HepG2 (cell line): ENCODE data around the gene SEM1. TPM values are rescaled to one million over a fixed set of nuclear protein-coding genes. Genes with fewer than 3 reads are reported as not detected.

Experiments
- ATAC-seq: fragments of 200-7000 bp; cut with Tn5 transposase; 3 replicates; pipeline ENCODE4 v1.9.1; 2020; ENCODE audit warnings: mild to moderate bottlenecking, moderate library complexity
- BruUV-seq: library from RNA; stranded (reverse); fragments of 400-500 nt; replicated peaks from 2 replicates; lab custom pipeline; 2021; lab: Mats Ljungman, UMichigan
- CTCF ChIA-PET: fragments of 300-600 bp; formaldehyde crosslinking; extraction: SDS; loops from one replicate; lab custom pipeline; 2021; ENCODE audit warnings: low total read pairs, inconsistent platforms, low intra/inter-chr PET ratio; lab: Yijun Ruan, JAX
- POLR2A ChIA-PET: fragments of 350-600 bp; sonication (Branson Sonifier 250); formaldehyde crosslinking; loops from one replicate; lab custom pipeline; 2020; ENCODE audit warnings: antibody characterized with exemption, inconsistent platforms; lab: Yijun Ruan, JAX
- DNase-seq: peaks from one replicate; pipeline ENCODE4 v3.0.0-alpha.2; 2015; ENCODE audit warnings: low spot score
- FAIRE-seq: peaks from 3 replicates; lab custom pipeline; 2011; peaks lifted over from hg19 to GRCh38; lab: Jason Lieb, UNC
- H2AFZ ChIP-seq: one replicate; pipeline ENCODE4 v1.6.1; 2011; ENCODE audit warnings: low read length, inconsistent platforms
- H3K27ac ChIP-seq: fragments of 300-600 bp; 3 replicates; pipeline ENCODE4 v1.8.0; 2011; ENCODE audit warnings: mixed run types, mild to moderate bottlenecking, mixed read lengths, low read length, inconsistent platforms; ENCODE audit not compliant: insufficient read depth; ENCODE audit errors: extremely low read length
- H3K27me3 ChIP-seq, 2 experiments: fragments of 200-600 bp in 1 of 2; 2 replicates in 1 of 2; 3 replicates in 1 of 2; pipeline versions ENCODE4 v1.6.0 to v1.8.0; 2011; ENCODE audit warnings: low read length in 2 of 2, mild to moderate bottlenecking in 2 of 2, moderate library complexity in 2 of 2, inconsistent platforms in 1 of 2; ENCODE audit not compliant: insufficient read depth in 2 of 2, control insufficient read depth in 1 of 2
- H3K36me3 ChIP-seq, 2 experiments: fragments of 200-600 bp in 1 of 2; replicated peaks in 1 of 2; 2 replicates in 1 of 2; 3 replicates in 1 of 2; pipeline versions ENCODE4 v1.5.1 to v1.8.0; 2011; ENCODE audit warnings: low read length in 2 of 2, inconsistent platforms in 1 of 2; ENCODE audit not compliant: insufficient read depth in 2 of 2, control insufficient read depth in 1 of 2
- H3K4me1 ChIP-seq: 2 replicates; pipeline ENCODE4 v1.5.1; 2012; ENCODE audit warnings: low read length, inconsistent platforms; ENCODE audit not compliant: insufficient read depth
- H3K4me2 ChIP-seq: 2 replicates; pipeline ENCODE4 v1.6.0; 2011; ENCODE audit warnings: low read depth, low read length, inconsistent platforms
- H3K4me3 ChIP-seq, 3 experiments: fragments of 200-600 bp in 1 of 3; sonication (generic), shearing (Covaris generic) in 1 of 3; replicated peaks in 1 of 3; 2 replicates each; pipeline ENCODE4 v1.5.1; 2011 to 2016; ENCODE audit warnings: low read length in 3 of 3, inconsistent platforms in 2 of 3, low read depth in 2 of 3, mild to moderate bottlenecking in 2 of 3, control low read depth in 1 of 3, mixed read lengths in 1 of 3; ENCODE audit not compliant: insufficient read depth in 1 of 3
- H3K79me2 ChIP-seq: one replicate; pipeline ENCODE4 v1.6.1; 2011; ENCODE audit warnings: low read length, inconsistent platforms; ENCODE audit not compliant: insufficient read depth
- H3K9ac ChIP-seq: 2 replicates; pipeline ENCODE4 v1.6.0; 2011; ENCODE audit warnings: mild to moderate bottlenecking, low read depth, low read length, inconsistent platforms; ENCODE audit not compliant: insufficient read depth
- H3K9me3 ChIP-seq: 2 replicates; pipeline ENCODE4 v1.5.1; 2012; ENCODE audit warnings: mild to moderate bottlenecking, low read length
- H4K20me1 ChIP-seq: 2 replicates; pipeline ENCODE4 v1.6.0; 2011; ENCODE audit warnings: inconsistent platforms, mild to moderate bottlenecking, low read length, moderate library complexity; ENCODE audit not compliant: insufficient read depth
- KLF13 ChIP-seq: sonication (generic); formaldehyde crosslinking; IDR thresholded peaks from 2 replicates; pipeline ENCODE4 v1.4.0; 2020; ENCODE audit warnings: mild to moderate bottlenecking, missing genetic modification reagents
- MEIS1 ChIP-seq: sonication (generic); formaldehyde crosslinking; IDR thresholded peaks from 2 replicates; pipeline ENCODE4 v1.9.0; 2021; ENCODE audit warnings: mild to moderate bottlenecking, missing genetic modification reagents, moderate library complexity, borderline replicate concordance
- NR2F6 ChIP-seq, 2 experiments: IDR thresholded peaks; 2 replicates each; pipeline ENCODE4 v1.6.1; 2016; ENCODE audit warnings: antibody characterized with exemption in 1 of 2, mild to moderate bottlenecking in 1 of 2
- SALL2 ChIP-seq: sonication (generic); formaldehyde crosslinking; IDR thresholded peaks from 2 replicates; pipeline ENCODE4 v1.8.1; 2023; ENCODE audit warnings: mild to moderate bottlenecking, missing genetic modification reagents, inconsistent platforms
- ZBTB39 ChIP-seq: sonication (generic); formaldehyde crosslinking; IDR thresholded peaks from 2 replicates; pipeline ENCODE4 v1.5.0; 2020; ENCODE audit warnings: missing genetic modification reagents
- ZNF121 ChIP-seq: sonication (generic); formaldehyde crosslinking; IDR thresholded peaks from 2 replicates; pipeline ENCODE4 v1.5.0; 2020; ENCODE audit warnings: mild to moderate bottlenecking, missing genetic modification reagents
- ZNF710 ChIP-seq: sonication (generic); formaldehyde crosslinking; IDR thresholded peaks from 2 replicates; pipeline ENCODE4 v1.5.0; 2020; ENCODE audit warnings: mild to moderate bottlenecking, missing genetic modification reagents, borderline replicate concordance
- WGBS: methylation state at CpG from one replicate; pipeline ENCODE4 v1.1.6; 2017; ENCODE audit warnings: low lambda C conversion rate; 5-methylcytosine and 5-hydroxymethylcytosine counted together
- in situ Hi-C: cut with HindIII; loops from 2 replicates; pipeline ENCODE4 v1.10.0; 2017; ENCODE audit warnings: low pct_unique_long_range_greater_than_20kb; ENCODE audit not compliant: extremely low pct_ligation_motif_present
- intact Hi-C: fragments of 100-400 bp; cut with micrococcal nuclease; formaldehyde crosslinking; loops from one replicate; pipeline ENCODE4 v1.10.0; 2022; ENCODE audit not compliant: unreplicated experiment
- polyA plus RNA-seq, 8 experiments: library from polyadenylated mRNA; depleted of rRNA in 3 of 8; stranded (reverse) in 7 of 8; unstranded in 1 of 8; fragments of >200 nt; fragmentation: Illumina TruSeq in 4 of 8; extraction: Trizol in 4 of 8; gene quantifications; 2 replicates each; pipeline versions ENCODE4 v1.2.1 to v1.2.3, GENCODE V29; 2011 to 2016; ENCODE audit warnings: low read depth in 4 of 8, missing spikeins in 1 of 8, mixed read lengths in 1 of 8; ENCODE audit not compliant: insufficient read depth in 1 of 8
- total RNA-seq, 5 experiments: library from RNA; depleted of rRNA; stranded (reverse); fragments of >200 nt; fragmentation: Illumina TruSeq; extraction: Trizol; gene quantifications; 2 replicates each; pipeline ENCODE4 v1.2.3, GENCODE V29; 2016; ENCODE audit warnings: low read depth in 1 of 5
- TF ChIP-seq, protein P1 (sequence below): IDR thresholded peaks from 2 replicates; pipeline ENCODE4 v1.6.1; 2016; ENCODE audit warnings: low read depth, borderline replicate concordance

The SEM1 gene
- total and polyA plus RNA-seq, 2 of the 13 experiments (the other 11 are each of a cell fraction or from before 2014, with no cell fraction given): 40.7 to 174 TPM

- CTCF ChIA-PET: no interaction called here
- no TSS peak for BruUV-seq
- FAIRE-seq (no peak), ATAC-seq (no peak), DNase-seq (no peak)
- TF ChIP-seq NR2F6 (IDR thresholded peaks at IDR 0.05) (no peak), NR2F6 (CRISPR knock-in tag; IDR thresholded peaks at IDR 0.05) (no peak), MEIS1 (CRISPR knock-in tag) (no peak), KLF13 (CRISPR knock-in tag) (no peak), ZNF710 (CRISPR knock-in tag) (no peak), ZNF121 (CRISPR knock-in tag) (no peak), SALL2 (no peak), ZBTB39 (no peak)
- TF ChIP-seq, protein P1, sequence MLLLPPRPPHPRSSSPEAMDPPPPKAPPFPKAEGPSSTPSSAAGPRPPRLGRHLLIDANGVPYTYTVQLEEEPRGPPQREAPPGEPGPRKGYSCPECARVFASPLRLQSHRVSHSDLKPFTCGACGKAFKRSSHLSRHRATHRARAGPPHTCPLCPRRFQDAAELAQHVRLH (CRISPR knock-in tag): no peak
- H3K9me3 ChIP-seq: peaks cover 4% of the 10 kb centered on the region
- H3K4me3 ChIP-seq: no peak overlapping the region
- no peak overlapping the region for H3K9ac ChIP-seq
- H3K4me2 ChIP-seq: no peak overlapping the region
- in situ Hi-C loops (no loop called here), intact Hi-C loops (no loop called here)
- H3K27me3 ChIP-seq: no peaks in the 10 kb centered on the region
- no peak overlapping the region for H2AFZ ChIP-seq
- no peaks in the 10 kb centered on the region for H4K20me1 ChIP-seq
- POLR2A ChIA-PET: no interaction called here
- no peak overlapping the region for H3K27ac ChIP-seq
- no peaks in the 10 kb centered on the region for H3K4me1 ChIP-seq
- no peaks in the 10 kb centered on the region for H3K36me3 ChIP-seq
- WGBS: 15% methylated on average over 3 of the region's 3 CpGs
- H3K79me2 ChIP-seq: no peaks in the 10 kb centered on the region
Observed at GRCh38 chr7:96718107-96719003, 8.7 kb upstream of the SEM1 start.
